NCI-H774 (cell line): Measurements from ENCODE around the gene TBC1D23.
"Not testable (repeated sequence)": the region's sequence is repeated elsewhere in the genome, so short reads cannot be mapped to it uniquely, and the experiment has no call there.

Experiments used
- DNase-seq: peaks from one replicate; lab custom pipeline; 2025; lab: John Stamatoyannopoulos, UW

Gene TBC1D23

GRCh38 chr3:100257586-100257985, 3.2 kb upstream of the TBC1D23 start:
- no peak for DNase-seq

- DNase-seq, result peak; percentile 16
Measured at GRCh38 chr3:100260081-100260684, 609 bp upstream of the TBC1D23 start.

- DNase-seq, result no peak
Measured at GRCh38 chr3:100261485-100261903, 702 bp downstream of the TBC1D23 start.

GRCh38 chr3:100262925-100263324, 2.1 kb downstream of the TBC1D23 start:
- DNase-seq, result not testable (repeated sequence)

GRCh38 chr3:100263583-100263982, 2.8 kb downstream of the TBC1D23 start:
- no peak for DNase-seq

- DNase-seq, result no peak
Measured at GRCh38 chr3:100264242-100264641, 3.5 kb downstream of the TBC1D23 start.

- peak; percentile 50 for DNase-seq
Measured at GRCh38 chr3:100265016-100265415, 4.2 kb downstream of the TBC1D23 start.

GRCh38 chr3:100266531-100266930, 5.7 kb downstream of the TBC1D23 start:
- DNase-seq, result no peak

- DNase-seq, result no peak
Measured at GRCh38 chr3:100268156-100268555, 7.4 kb downstream of the TBC1D23 start.

GRCh38 chr3:100269001-100269400, 8.2 kb downstream of the TBC1D23 start:
- DNase-seq, result no peak

- DNase-seq, result no peak
Measured at GRCh38 chr3:100269410-100270214, 8.8 kb downstream of the TBC1D23 start.

GRCh38 chr3:100270215-100270583, 9.4 kb downstream of the TBC1D23 start:
- DNase-seq, result no peak

- no peak for DNase-seq
Measured at GRCh38 chr3:100271522-100271921, 10.7 kb downstream of the TBC1D23 start.

- not testable (repeated sequence) for DNase-seq
Measured at GRCh38 chr3:100272797-100273611, 12.2 kb downstream of the TBC1D23 start.

GRCh38 chr3:100274361-100274760, 13.6 kb downstream of the TBC1D23 start:
- DNase-seq, result no peak

- peak; percentile 82 for DNase-seq
Measured at GRCh38 chr3:100277255-100277800, 16.5 kb downstream of the TBC1D23 start.

- no peak for DNase-seq
Measured at GRCh38 chr3:100278910-100279309, 18.1 kb downstream of the TBC1D23 start.

- DNase-seq, result no peak
Measured at GRCh38 chr3:100288288-100288894, 27.6 kb downstream of the TBC1D23 start.

- DNase-seq, result no peak
Measured at GRCh38 chr3:100289339-100289738, 28.5 kb downstream of the TBC1D23 start.

- DNase-seq, result no peak
Measured at GRCh38 chr3:100295089-100295488, 34.3 kb downstream of the TBC1D23 start.

- DNase-seq, result no peak
Measured at GRCh38 chr3:100297784-100298183, 37.0 kb downstream of the TBC1D23 start.

- DNase-seq, result no peak
Measured at GRCh38 chr3:100299016-100299415, 38.2 kb downstream of the TBC1D23 start.
